ENCODE measurements around the gene DOP1B.
"Not testable (repeated sequence)": the region's sequence is repeated elsewhere in the genome, so short reads cannot be mapped to it uniquely, and the experiment has no call there.

Gene DOP1B

DNA sequence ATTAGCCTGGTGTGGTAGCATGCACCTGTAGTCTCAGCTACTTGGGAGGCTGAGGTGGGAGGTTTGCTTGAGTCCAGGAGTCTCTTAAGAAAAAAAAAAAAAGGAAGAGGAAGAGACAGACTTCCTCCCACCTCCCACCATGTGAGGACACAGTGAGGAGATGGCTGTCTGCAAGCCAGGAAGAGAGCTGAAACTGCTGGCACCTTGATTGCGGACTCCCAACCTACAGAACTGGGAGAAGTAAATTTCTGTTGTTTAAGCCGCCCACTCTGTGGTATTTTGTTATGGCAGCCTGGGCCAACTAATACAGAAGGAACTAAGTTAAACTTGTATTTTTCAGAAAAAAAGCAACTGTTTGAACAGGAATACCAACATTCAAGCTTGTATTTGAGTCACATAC is 21.7 kb downstream of the DOP1B start:
- no peak for DNase-seq

DNA sequence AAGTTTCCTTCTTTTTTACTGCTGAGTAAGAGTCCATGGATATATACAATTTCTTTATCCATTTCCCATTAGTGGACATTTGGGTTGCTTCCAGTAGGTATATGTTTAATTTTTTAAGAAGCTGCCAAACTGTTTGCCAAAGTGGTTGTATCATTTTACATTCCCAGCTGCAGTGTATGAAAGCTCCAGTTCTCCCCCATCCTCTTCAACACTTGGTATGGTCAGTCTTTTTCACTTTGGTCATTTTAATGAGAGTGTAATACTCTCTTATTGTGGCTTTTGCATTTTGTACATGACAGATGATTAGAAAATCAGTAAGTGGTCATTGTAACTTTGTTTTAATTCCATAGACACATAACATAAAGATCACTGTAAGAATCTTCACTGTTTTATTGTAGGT is 22.5 kb downstream of the DOP1B start:
- DNase-seq = no peak

DNA sequence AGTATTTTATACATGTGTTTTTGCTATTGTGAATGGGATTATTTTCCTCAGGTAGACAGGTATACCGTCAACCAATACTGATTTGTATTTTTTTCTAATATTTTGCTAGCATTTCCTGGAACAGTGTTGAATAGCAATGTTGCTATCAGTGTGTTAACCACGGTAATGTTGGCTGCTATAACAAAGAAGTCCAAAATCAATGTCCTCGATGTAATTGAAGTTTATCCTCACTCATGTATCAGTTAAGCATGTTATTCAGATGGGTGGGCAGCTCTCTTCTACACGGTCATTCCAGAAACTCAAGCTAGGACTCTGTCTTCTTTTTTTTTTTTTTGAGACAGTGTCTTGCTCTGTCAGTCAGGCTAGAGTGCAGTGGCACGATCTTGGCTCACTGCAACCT is 24.3 kb downstream of the DOP1B start:
- DNase-seq = no peak

DNA sequence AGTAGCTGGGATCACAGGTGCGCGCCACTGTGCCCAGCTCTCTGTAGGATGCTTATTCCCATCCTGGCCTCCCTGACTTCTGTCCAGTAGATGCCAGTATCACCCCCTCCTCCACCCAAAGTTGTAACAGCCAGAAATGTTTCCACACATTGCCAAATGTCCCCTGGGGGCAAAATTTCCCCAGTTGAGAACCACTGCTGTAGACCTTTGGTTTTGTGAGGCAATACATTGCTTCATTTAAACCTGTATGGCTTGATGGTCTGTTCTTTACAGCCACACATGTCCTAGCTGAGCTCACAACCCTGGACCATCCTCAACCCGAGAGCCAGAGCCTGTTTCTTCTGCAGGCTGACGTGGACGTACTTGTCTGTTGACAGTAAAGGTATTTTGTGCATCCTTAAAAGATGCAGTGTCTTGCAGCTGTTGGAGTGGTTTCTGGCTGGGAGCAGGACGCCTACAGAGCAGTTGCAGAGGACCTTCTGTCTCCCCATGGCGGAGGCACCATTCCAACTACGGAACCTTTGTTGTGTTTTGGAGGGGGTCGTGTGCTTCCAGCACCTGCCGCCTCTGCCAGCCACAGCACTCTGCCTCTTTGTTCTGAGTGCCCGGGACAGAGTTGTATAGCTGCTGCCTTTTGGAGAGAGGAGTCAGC is 26.6 kb downstream of the DOP1B start:
- DNase-seq = no peak

DNA sequence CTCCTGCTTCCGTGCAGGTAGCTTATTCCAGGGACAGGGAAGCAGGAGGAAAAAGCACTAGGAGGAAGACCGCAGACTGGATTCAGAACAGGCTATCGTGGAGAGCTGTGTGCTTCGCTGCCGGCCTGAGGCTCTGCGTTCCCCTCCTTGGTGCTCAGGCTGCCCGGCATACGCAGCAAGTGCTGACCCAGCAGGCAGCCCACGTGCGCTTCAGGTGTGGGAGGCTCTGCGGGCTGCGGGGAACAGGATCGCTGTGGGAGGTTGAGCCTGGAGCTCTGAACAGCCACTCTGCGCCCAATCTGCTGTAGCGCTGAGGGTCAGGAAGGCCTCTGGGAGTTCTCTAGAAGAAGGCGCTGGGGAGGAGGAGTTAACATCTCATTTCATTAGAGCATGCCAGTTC is 27.9 kb downstream of the DOP1B start:
- no peak for DNase-seq

DNA sequence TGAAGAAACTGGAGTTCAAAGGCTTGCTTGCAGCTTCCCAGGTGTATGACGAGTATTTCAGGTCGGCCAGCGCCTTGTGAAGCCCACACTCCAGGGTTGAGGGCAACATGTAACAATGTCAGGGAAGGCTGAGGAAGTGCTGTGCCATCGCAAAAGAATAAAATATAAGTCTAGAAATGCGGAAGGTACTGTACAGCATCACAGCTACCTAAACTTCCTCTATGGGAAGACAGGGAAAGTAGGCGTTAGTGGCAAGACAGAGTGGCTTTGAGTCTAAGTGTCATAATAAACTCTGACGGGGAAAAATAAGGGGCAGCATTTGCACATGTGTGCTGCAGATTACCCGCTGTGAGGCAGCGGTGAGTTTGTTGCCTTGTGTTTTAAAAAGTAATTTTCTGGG is 28.9 kb downstream of the DOP1B start:
- DNase-seq = no peak

DNA sequence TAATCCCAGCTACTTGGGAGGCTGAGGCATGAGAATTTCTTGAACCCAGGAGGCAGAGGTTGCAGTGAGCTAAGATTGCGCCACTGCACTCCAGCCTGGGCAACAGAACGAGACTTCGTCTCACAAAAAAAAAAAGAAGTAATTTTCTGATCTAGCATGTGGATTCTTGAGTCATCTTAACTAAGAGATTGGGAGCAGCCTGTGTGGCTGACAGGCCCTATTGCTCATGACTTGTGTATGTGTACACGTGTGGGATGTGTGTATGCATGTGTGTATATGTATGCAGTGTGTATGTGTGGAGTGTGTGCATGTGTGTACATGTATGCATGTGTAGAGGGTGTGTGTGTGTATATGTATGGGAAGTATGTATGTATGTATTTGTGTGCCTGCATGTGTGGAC is 29.5 kb downstream of the DOP1B start:
- no peak for DNase-seq

DNA sequence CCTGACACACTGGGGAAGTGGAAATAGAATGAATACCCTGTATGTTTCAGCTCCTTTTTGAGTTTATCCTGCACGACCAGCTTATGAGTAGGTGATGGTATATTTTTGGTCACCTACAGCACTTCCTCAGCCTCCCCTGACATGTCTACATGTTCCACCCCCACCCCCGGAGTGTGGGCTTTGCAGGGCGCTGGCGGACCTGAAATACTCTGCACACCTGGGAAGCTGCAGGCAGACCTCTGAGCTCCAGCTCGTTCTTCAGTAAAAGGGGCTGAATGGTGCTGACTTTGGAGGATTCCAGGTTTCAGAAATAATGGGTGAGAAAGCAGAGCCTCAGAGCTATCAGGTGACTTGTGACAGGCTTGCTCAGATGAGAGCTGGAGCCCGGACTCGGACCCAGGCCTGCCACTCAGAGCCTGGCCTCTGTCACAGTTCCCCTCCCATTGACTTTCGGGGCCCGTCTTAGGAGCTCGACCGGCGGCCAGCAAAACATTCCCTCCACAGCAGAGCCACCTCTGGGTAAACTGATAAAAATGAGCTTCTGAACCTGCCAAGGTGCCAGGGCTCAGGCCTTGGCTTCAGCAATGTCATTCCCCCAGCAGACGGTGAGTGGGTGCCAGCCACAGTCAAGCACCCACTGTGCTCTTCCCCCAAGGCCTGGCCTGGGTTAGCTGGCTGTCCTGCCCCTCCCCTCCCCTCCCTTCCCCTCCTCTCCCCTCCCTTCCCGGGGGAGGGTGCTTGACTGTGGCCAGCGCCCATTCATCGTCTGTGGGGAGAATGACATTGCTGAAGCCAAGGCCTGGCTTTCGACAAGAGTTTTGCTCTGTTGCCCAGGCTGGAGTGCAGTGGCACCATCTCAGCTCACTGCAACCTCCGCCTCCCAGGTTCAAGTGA is 30.1 kb downstream of the DOP1B start:
- no peak for DNase-seq

DNA sequence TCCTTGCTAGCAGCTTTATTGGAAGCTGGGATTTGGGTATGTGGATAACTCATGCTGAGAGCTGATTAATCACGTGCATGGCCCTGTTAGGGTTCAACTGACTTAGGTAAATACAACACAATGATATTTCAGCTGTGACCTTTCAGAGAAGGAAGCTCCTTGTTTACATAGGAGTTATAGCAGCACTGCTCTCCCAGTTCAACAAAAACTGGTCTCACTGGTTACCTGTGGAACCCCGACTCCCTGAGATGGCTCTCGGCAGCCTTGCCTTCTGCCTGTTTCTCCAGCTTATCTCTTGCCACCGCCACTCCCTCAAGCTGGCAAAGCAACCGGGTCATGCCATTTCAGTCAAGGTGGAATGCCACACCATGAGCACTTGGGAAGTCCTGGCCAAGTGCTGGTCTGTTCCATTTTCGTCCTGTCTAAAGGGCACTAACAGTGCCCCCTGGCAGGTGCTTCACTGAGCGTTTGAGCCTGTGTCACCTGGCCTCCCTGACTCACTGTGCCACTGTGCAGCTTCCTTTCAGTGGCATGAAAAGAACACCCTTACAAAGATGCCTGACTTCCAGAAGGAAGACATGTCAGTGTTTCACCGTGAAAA is 31.6 kb downstream of the DOP1B start:
- no peak for DNase-seq

DNA sequence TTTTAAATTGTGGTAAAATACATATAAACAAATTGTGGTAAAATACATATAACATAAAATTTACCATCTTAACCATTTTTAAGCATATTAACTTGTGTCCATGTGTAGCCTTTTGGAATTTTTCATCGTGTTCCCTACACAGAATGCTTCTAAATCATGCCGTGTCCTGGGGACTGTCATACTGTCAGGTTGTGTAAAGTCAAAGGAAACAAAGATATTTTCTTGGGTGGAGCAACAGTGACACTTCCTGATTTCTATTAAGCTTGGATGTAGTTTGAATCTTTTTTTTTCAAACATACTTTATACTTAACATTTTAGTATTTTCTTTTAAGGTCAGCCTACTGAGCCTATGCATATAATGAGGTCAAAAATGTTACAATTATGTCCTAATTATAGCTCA is 32.3 kb downstream of the DOP1B start:
- no peak for DNase-seq

DNA sequence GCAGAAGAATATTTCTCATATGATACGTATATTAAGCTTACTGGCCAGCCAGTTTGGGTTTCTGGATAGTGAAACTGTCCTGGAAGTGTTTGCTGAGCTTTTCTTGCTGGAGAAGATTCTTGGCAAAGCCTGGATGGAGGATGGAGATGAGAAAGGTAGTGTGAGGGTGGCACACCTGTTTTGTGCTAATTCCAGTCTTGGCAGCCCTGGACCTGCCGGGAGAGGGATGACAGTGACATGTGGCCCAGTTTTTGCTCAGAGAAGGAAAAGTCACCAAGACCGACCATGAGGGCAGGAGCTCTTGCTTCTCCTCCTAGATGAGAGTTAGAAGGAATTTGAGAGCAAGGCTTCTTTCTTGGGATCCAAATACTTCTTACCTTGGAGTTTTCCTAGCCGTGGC is 34.1 kb downstream of the DOP1B start:
- DNase-seq = no peak

DNA sequence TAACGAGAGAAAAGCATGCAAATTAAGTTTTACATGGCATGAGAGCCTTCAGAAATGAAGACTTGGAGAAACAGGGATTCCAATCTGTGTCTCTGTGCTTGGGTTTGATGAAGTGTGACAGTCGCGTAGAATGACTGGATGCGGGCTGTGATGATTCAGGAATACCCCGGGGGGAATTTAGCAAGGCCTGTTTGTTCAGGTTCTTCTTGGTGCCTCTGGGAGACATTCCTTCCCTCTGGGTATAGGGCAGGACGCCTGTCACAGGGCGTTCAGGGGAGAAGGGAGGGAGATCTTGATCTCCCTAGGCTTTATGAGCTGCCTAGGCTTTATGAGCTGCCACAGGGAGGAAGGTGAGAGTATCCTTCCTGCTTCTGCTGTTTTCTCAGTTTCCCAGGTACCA is 36.6 kb downstream of the DOP1B start:
- no peak for DNase-seq

DNA sequence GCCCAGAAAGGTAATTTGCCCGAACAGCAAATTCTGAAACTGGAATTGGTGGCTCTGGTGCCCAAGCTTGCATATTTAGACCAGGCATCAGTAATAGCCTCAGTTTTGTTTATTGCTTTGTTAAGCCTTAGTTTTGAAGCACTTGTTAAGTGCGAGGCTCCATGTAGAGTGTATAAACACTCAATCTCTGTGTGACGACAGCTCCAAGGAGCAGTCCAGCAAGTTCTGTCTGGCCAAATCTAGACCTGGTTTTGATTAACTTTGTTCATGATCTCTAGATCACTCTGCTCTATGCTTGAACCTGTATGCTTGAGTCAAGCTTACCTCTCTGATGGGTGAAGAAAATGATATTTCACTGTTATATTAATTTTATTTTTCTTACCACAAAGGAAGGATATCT is 37.4 kb downstream of the DOP1B start:
- DNase-seq = no peak

DNA sequence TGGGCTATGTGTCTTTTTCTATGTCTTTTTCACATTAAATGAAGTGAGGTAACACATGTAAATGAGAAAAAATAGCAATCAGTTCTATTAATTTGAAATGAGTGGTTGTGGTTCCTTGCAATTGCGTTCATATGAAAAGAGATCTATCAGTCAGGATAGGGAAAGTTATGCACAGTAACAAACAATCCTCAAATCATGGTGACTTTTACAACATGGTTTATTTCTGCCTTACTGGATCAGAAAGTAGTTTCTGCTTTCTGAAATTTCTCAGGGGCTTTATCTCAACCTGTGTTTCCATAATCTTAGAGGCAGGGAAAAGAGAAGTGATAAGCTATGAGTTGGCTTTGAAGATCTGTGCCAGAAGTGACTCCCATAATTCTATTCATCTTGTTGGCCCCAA is 39.0 kb downstream of the DOP1B start:
- DNase-seq = no peak

DNA sequence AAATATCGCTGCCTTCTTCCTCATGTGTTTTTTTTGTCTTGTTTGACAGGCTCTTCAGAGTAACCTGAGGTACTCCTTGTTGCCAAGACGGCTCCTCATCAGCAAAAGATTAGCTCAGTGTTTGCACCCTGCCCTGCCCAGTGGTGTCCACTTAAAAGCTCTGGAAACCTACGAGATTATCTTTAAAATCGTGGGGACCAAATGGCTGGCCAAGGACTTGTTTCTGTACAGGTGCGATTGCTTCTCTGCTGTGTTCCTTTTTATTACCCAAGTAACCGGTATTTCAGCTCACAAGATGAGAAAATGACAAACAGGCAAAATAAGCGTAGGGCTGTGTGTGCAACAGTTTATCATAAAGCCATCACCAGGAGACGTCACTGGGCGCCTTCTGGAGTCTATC is 42.4 kb downstream of the DOP1B start:
- no peak for DNase-seq

DNA sequence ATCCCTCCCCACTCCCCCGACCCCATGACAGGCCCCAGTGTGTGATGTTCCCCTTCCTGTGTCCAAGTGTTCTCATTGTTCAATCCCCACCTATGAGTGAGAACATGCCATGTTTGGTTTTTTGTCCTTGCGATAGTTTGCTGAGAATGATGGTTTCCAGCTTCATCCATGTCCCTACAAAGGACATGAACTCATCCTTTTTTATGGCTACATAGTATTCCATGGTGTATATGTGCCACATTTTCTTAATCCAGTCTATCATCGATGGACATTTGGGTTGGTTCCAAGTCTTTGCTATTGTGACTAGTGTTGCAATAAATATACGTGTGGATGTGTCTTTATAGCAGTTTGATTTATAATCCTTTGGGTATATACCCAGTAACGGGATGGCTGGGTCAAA is 43.0 kb downstream of the DOP1B start:
- DNase-seq = not testable (repeated sequence)

DNA sequence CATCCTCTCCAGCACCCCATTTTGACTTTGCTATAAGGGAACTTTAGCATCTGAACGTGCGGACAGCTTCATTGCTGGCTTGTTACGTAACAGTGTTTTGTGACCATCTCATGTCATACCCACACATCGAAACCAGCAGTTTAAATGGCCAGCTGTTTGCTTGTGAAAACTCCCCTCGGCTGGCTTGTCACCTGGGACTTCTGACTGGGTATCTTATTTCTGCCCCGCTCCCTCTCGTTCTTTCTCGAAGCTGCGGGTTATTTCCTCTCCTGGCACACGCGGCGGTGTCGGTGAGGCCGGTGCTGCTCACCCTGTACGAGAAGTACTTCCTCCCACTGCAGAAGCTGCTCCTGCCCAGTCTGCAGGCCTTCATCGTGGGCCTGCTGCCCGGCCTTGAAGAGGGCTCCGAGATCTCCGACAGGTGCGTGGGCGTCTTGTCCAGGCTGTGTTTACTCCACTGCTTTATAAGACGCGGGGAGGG is 43.5 kb downstream of the DOP1B start:
- DNase-seq = no peak

DNA sequence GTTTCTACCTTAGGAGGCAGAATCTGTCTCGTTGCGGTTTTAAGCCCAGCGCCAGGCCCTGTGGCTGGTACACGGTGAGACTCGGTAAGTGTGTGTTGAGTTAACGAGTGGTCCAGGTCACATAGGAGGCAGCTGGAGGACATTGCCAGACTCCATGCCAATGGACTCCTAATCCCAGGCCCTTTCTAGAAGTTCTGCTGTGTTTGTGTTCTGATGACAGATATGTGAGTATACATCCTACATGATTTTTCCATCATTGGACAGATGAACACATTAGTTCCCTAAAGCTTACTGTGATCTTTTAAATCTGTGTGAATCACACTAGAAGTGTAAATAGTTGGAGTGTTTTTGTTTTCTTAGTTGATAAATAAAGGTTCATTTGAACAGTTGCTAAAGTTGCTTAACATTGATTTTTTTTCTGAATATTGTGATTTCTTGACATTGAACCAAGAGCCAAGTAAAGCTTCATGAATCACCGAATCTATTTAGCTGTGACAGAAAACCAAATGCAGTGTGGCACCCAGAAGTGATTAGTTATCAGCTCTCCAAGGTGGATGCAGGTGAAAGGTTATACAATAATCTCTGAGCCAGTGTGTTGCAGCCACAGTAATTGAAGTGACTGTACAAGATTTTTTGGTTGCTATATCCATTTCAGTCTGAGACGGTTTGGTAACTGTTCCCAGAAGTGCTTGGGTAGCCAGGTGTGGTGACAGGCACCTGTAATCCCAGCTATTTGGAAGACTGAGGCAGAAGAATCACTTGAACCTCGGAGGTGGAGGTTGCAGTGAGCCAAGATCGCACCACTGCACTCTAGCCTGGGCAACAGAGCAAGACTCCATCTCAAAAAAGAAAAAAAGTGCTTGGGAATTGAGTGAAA is 46.3 kb downstream of the DOP1B start:
- no peak for DNase-seq

DNA sequence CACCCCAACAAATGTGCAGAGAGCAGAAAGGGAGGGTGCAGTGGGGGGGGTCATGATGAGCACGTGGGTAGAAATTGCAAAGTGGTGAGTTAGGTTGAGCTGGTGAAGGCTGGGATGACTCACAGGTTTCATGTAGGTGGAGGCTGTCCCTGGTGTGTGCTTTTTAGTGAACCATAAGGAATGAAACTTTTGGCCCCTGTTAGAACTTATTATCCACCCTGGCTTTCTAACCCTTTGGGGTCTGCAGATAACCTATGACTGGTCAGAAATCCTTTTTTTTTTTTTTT is 46.9 kb downstream of the DOP1B start:
- no peak for DNase-seq

DNA sequence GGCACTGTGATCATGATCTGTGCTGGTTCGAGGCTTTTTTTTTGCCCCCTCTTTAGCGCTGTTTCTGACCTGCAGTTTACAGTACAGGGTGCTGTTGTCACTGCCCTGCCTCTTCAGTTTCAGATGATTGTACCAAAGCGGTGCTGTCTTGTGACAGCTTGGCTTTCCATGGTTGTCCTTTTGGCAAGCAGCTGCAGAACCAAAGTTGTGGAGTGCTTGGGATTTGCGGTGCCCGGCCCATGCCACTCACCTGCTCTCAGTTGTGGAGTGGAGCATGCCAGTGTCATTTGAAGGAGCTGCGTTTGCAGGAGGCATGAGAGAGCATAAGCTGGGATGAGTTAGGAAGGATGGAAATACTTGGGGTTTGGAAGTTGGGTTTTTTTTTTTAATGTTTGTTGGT is 48.4 kb downstream of the DOP1B start:
- DNase-seq = no peak

DNA sequence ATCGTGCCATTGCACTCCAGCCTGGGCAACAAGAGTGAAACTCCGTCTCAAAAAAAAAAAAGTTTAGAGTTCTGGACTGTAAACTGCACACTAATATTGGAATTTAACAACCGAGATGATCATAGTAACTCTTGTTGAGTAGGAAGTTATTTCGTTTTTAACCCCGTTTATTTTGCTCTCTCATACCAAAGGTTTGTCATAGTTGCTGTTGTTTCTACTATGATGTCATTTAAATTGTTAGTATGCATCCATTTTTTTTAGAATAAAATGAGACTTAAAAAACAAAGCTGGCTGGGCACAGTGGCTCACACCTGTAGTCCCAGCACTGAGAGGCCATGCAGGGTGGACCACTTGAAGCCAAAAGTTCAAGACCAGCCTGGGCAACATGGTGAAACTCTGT is 49.3 kb downstream of the DOP1B start:
- no peak for DNase-seq

Data from CD4-positive, alpha-beta T cell treated with Interleukin-4 for 4 hours (primary cell).